KMS-11 (cell line): ENCODE data around the gene TBC1D25.

Experiments
- H2AFZ ChIP-seq: fragments of 200-600 bp; sonication (generic); 2 replicates; pipeline ENCODE4 v1.6.1; 2016; ENCODE audit warnings: antibody characterized with exemption, mixed run types, low read depth
- H3K27ac ChIP-seq: fragments of 200-600 bp; sonication (generic); 2 replicates; pipeline ENCODE4 v1.6.1; 2016; ENCODE audit warnings: mild to moderate bottlenecking, mixed run types
- H3K27me3 ChIP-seq: fragments of 200-600 bp; sonication (generic); 2 replicates; pipeline ENCODE4 v1.6.1; 2017; ENCODE audit warnings: mild to moderate bottlenecking, low read depth, mixed run types, moderate library complexity; ENCODE audit not compliant: insufficient read depth
- H3K36me3 ChIP-seq: fragments of 200-600 bp; sonication (generic); 2 replicates; pipeline ENCODE4 v1.6.1; 2017; ENCODE audit warnings: mild to moderate bottlenecking, mixed run types; ENCODE audit not compliant: insufficient read depth
- H3K4me1 ChIP-seq: fragments of 200-600 bp; sonication (generic); 2 replicates; pipeline ENCODE4 v1.6.1; 2016; ENCODE audit warnings: mild to moderate bottlenecking, low read depth, mixed run types; ENCODE audit not compliant: poor library complexity, severe bottlenecking
- H3K4me2 ChIP-seq: fragments of 200-600 bp; sonication (generic); 2 replicates; pipeline ENCODE4 v1.7.0; 2016; ENCODE audit warnings: mild to moderate bottlenecking, mixed run types
- H3K4me3 ChIP-seq: fragments of 200-600 bp; sonication (generic); IDR thresholded peaks from 2 replicates; pipeline ENCODE4 v1.6.1; 2017; ENCODE audit warnings: low read depth, low read length, mixed read lengths; ENCODE audit not compliant: insufficient read depth
- H3K79me2 ChIP-seq: fragments of 200-600 bp; sonication (generic); 2 replicates; pipeline ENCODE4 v1.6.1; 2016; ENCODE audit warnings: low read depth, mixed run types; ENCODE audit not compliant: insufficient read depth
- H3K9ac ChIP-seq: fragments of 200-600 bp; sonication (generic); 2 replicates; pipeline ENCODE4 v1.6.1; 2016; ENCODE audit warnings: mild to moderate bottlenecking, mixed run types
- H4K20me1 ChIP-seq: fragments of 200-600 bp; sonication (generic); 2 replicates; pipeline ENCODE4 v1.6.1; 2016; ENCODE audit warnings: mild to moderate bottlenecking, mixed run types; ENCODE audit not compliant: insufficient read depth
- CTCF ChIP-seq: fragments of 200-600 bp; sonication (generic); conservative IDR thresholded peaks from 2 replicates; pipeline ENCODE4 v1.6.1; 2017; ENCODE audit warnings: low read depth, mild to moderate bottlenecking, antibody characterized with exemption, low read length, moderate library complexity, mixed read lengths

The TBC1D25 gene

GRCh38 chrX:48512371-48512935 is 27.1 kb upstream of the TBC1D25 start:
- TF ChIP-seq CTCF = no peak
- Histone ChIP-seq H3K4me2 (no peak overlapping the region), H2AFZ (no peak overlapping the region), H3K27me3 (no peaks in the 10 kb centered on the region), H3K4me1 (peaks cover 3% of the 10 kb centered on the region), H3K79me2 (no peaks in the 10 kb centered on the region), H3K36me3 (no peaks in the 10 kb centered on the region), H3K27ac (no peak overlapping the region), H4K20me1 (no peaks in the 10 kb centered on the region), H3K4me3 (no peak overlapping the region), H3K9ac (no peak overlapping the region)

- no peak overlapping the region for H3K4me3 ChIP-seq
- H3K27ac ChIP-seq = no peak overlapping the region
- no peaks in the 10 kb centered on the region for H3K36me3 ChIP-seq
- no peak for TF ChIP-seq CTCF
- no peaks in the 10 kb centered on the region for H4K20me1 ChIP-seq
- H3K4me1 ChIP-seq = no peaks in the 10 kb centered on the region
- H3K4me2 ChIP-seq = no peak overlapping the region
- no peaks in the 10 kb centered on the region for H3K27me3 ChIP-seq
- no peak overlapping the region for H3K9ac ChIP-seq
- no peak overlapping the region for H2AFZ ChIP-seq
- no peaks in the 10 kb centered on the region for H3K79me2 ChIP-seq
Observed at GRCh38 chrX:48513670-48514069, 25.8 kb upstream of the TBC1D25 start.

GRCh38 chrX:48514126-48514806 is 25.2 kb upstream of the TBC1D25 start:
- no peak overlapping the region for H3K27ac ChIP-seq
- TF ChIP-seq CTCF = no peak

GRCh38 chrX:48514868-48515460 is 24.6 kb upstream of the TBC1D25 start:
- TF ChIP-seq CTCF = no peak

More at GRCh38 chrX:48514126-48514806, 25.2 kb upstream of the TBC1D25 start:
- no peak overlapping the region for H3K9ac ChIP-seq
- H2AFZ ChIP-seq = no peak overlapping the region
- H4K20me1 ChIP-seq = no peaks in the 10 kb centered on the region
- H3K4me2 ChIP-seq = no peak overlapping the region
- no peaks in the 10 kb centered on the region for H3K4me1 ChIP-seq
- H3K4me3 ChIP-seq = no peak overlapping the region
- H3K79me2 ChIP-seq = no peaks in the 10 kb centered on the region
- H3K27me3 ChIP-seq = no peaks in the 10 kb centered on the region
- no peaks in the 10 kb centered on the region for H3K36me3 ChIP-seq

More at GRCh38 chrX:48514868-48515460, 24.6 kb upstream of the TBC1D25 start:
- Histone ChIP-seq H3K9ac (no peak overlapping the region), H3K27me3 (no peaks in the 10 kb centered on the region), H4K20me1 (no peaks in the 10 kb centered on the region), H3K27ac (no peak overlapping the region), H3K36me3 (no peaks in the 10 kb centered on the region), H3K4me1 (no peaks in the 10 kb centered on the region), H2AFZ (no peak overlapping the region), H3K4me3 (no peak overlapping the region), H3K79me2 (no peaks in the 10 kb centered on the region), H3K4me2 (no peak overlapping the region)
